ENCODE results near the gene NUBP1. TPM values are rescaled to one million over a fixed set of nuclear protein-coding genes. Genes with fewer than 3 reads are reported as not detected.
A peak's percentile ranks its signal among the peaks of the same experiment; 100 is the strongest.

Gene NUBP1
- total RNA-seq = 17.2 to 20.0 TPM (median 18.5 TPM) in 3 replicates
- long read RNA-seq, transcript NUBP1-201 (11 exons, 1,228 nt) = major isoform, 9 of 17 reads
- long read RNA-seq, partial matches to known transcripts = 2 of 17 reads
- long read RNA-seq, other reads (novel, unspliced or antisense) = 5 of 17 reads

GRCh38 chr16:10743610-10744369, at the start of gene NUBP1:
Gene NUBP1 (plus strand): TSS chr16:10743842. CDS start chr16:10743864, 22 bp downstream.
- Mint-ChIP-seq H3K4me3 (ENCODE audit: unreplicated experiment) (peak within 1 kb of the TSS; percentile 84), H3K27me3 (ENCODE audit: low read depth) (no peaks in the 10 kb centered on the region), H3K36me3 (ENCODE audit: low read depth) (peaks cover 4% of the 10 kb centered on the region), H3K27ac (ENCODE audit: unreplicated experiment) (peak within 1 kb of the TSS; percentile 99), H3K9me3 (ENCODE audit: low read depth) (no peaks in the 10 kb centered on the region), H3K4me1 (ENCODE audit: low read depth) (peaks cover 28% of the 10 kb centered on the region)
- peak; percentile 97 for DNase-seq (ENCODE audit: low spot score)
- TF ChIP-seq CTCF (IDR thresholded peaks at IDR 0.05) = no peak

GRCh38 chr16:10693889-10694288, 49.8 kb upstream of the NUBP1 start:
- H3K36me3 Mint-ChIP-seq (ENCODE audit: low read depth) = no peaks in the 10 kb centered on the region
- H3K4me3 Mint-ChIP-seq (ENCODE audit: unreplicated experiment) = no peak overlapping the region
- H3K4me1 Mint-ChIP-seq (ENCODE audit: low read depth) = no peaks in the 10 kb centered on the region
- no peak for DNase-seq (ENCODE audit: low spot score)
- H3K9me3 Mint-ChIP-seq (ENCODE audit: low read depth) = no peaks in the 10 kb centered on the region
- TF ChIP-seq CTCF (IDR thresholded peaks at IDR 0.05) = no peak
- H3K27me3 Mint-ChIP-seq (ENCODE audit: low read depth) = no peaks in the 10 kb centered on the region
- H3K27ac Mint-ChIP-seq (ENCODE audit: unreplicated experiment) = no peak overlapping the region

GRCh38 chr16:10694306-10694705, 49.3 kb upstream of the NUBP1 start:
- Mint-ChIP-seq H3K27ac (ENCODE audit: unreplicated experiment) (no peak overlapping the region), H3K4me3 (ENCODE audit: unreplicated experiment) (no peak overlapping the region), H3K4me1 (ENCODE audit: low read depth) (no peaks in the 10 kb centered on the region), H3K9me3 (ENCODE audit: low read depth) (no peaks in the 10 kb centered on the region), H3K36me3 (ENCODE audit: low read depth) (no peaks in the 10 kb centered on the region), H3K27me3 (ENCODE audit: low read depth) (no peaks in the 10 kb centered on the region)
- DNase-seq (ENCODE audit: low spot score) = no peak
- no peak for TF ChIP-seq CTCF (IDR thresholded peaks at IDR 0.05)

GRCh38 chr16:10694830-10695229, 48.8 kb upstream of the NUBP1 start, which contains the start of gene TEKT5:
Gene TEKT5 (minus strand): TSS chr16:10694930. CDS start chr16:10694873, 57 bp downstream.
- no peaks in the 10 kb centered on the region for H3K36me3 Mint-ChIP-seq (ENCODE audit: low read depth)
- no peak for DNase-seq (ENCODE audit: low spot score)

More at GRCh38 chr16:10694830-10695229, 48.8 kb upstream of the NUBP1 start, which contains the start of gene TEKT5:
- no peak within 1 kb of the TSS for H3K4me3 Mint-ChIP-seq (ENCODE audit: unreplicated experiment)
- no peaks in the 10 kb centered on the region for H3K9me3 Mint-ChIP-seq (ENCODE audit: low read depth)
- H3K4me1 Mint-ChIP-seq (ENCODE audit: low read depth) = no peaks in the 10 kb centered on the region
- no peaks in the 10 kb centered on the region for H3K27me3 Mint-ChIP-seq (ENCODE audit: low read depth)
- no peak within 1 kb of the TSS for H3K27ac Mint-ChIP-seq (ENCODE audit: unreplicated experiment)
- TF ChIP-seq CTCF (IDR thresholded peaks at IDR 0.05) = no peak
